H9 (cell line): ENCODE measurements around the gene DLAT. TPM values are rescaled to one million over a fixed set of nuclear protein-coding genes. Genes with fewer than 3 reads are reported as not detected.

Experiments used
- DNase-seq: peaks from one replicate; pipeline ENCODE4 v3.0.0-alpha.2; 2017
- H2AFZ ChIP-seq: one replicate; pipeline ENCODE4 v1.6.1; 2013; ENCODE audit warnings: mild to moderate bottlenecking, low read length, control low read depth, moderate library complexity
- H2AK5ac ChIP-seq: 2 replicates; pipeline ENCODE4 v1.6.1; 2013; ENCODE audit warnings: low read length, control low read depth, mixed read lengths; ENCODE audit not compliant: insufficient read length
- H2BK120ac ChIP-seq: one replicate; pipeline ENCODE4 v1.6.1; 2013; ENCODE audit warnings: low read depth, mild to moderate bottlenecking, low read length, control low read depth, inconsistent platforms; ENCODE audit not compliant: poor library complexity, severe bottlenecking
- H2BK12ac ChIP-seq: 2 replicates; pipeline ENCODE4 v1.6.1; 2013; ENCODE audit warnings: low read length, control low read depth, mixed read lengths, low read depth; ENCODE audit not compliant: insufficient read length
- H2BK15ac ChIP-seq: 2 replicates; pipeline ENCODE4 v1.6.1; 2013; ENCODE audit warnings: low read depth, low read length, control low read depth
- H2BK20ac ChIP-seq: one replicate; pipeline ENCODE4 v1.6.1; 2013; ENCODE audit warnings: low read depth, mild to moderate bottlenecking, low read length, control low read depth, inconsistent platforms; ENCODE audit not compliant: poor library complexity, severe bottlenecking
- H2BK5ac ChIP-seq: 2 replicates; pipeline ENCODE4 v1.6.1; 2013; ENCODE audit warnings: low read length, control low read depth, mixed read lengths; ENCODE audit not compliant: insufficient read length
- H3K14ac ChIP-seq: 2 replicates; pipeline ENCODE4 v1.6.1; 2013; ENCODE audit warnings: low read length, control low read depth; ENCODE audit not compliant: insufficient read depth
- H3K18ac ChIP-seq: 2 replicates; pipeline ENCODE4 v1.6.1; 2013; ENCODE audit warnings: low read depth, mild to moderate bottlenecking, mixed read lengths, low read length, control low read depth; ENCODE audit not compliant: insufficient read length
- H3K23ac ChIP-seq: 2 replicates; pipeline ENCODE4 v1.6.1; 2013; ENCODE audit warnings: low read length, control low read depth, mixed read lengths, low read depth; ENCODE audit not compliant: insufficient read length
- H3K23me2 ChIP-seq: 2 replicates; pipeline ENCODE4 v1.6.1; 2013; ENCODE audit warnings: low read depth, mild to moderate bottlenecking, mixed read lengths, low read length, control low read depth; ENCODE audit not compliant: insufficient read length, poor library complexity, severe bottlenecking
- H3K27ac ChIP-seq: 2 replicates; pipeline ENCODE4 v1.5.1; 2013; ENCODE audit warnings: low read length, control low read depth, mixed read lengths, low read depth; ENCODE audit not compliant: insufficient read length
- H3K27me3 ChIP-seq: 2 replicates; pipeline ENCODE4 v1.6.1; 2013; ENCODE audit warnings: low read length, control low read depth, inconsistent platforms; ENCODE audit not compliant: insufficient read depth
- H3K4ac ChIP-seq: 2 replicates; pipeline ENCODE4 v1.6.1; 2013; ENCODE audit warnings: low read depth, mild to moderate bottlenecking, control low read depth, inconsistent platforms, low read length, moderate library complexity
- H3K4me1 ChIP-seq: 2 replicates; pipeline ENCODE4 v1.6.1; 2013; ENCODE audit warnings: low read length, control low read depth, inconsistent platforms; ENCODE audit not compliant: insufficient read depth
- H3K4me2 ChIP-seq: 2 replicates; pipeline ENCODE4 v1.6.1; 2013; ENCODE audit warnings: low read length, control low read depth, mixed read lengths; ENCODE audit not compliant: insufficient read length, insufficient read depth
- H3K56ac ChIP-seq: 2 replicates; pipeline ENCODE4 v1.6.1; 2013; ENCODE audit warnings: low read depth, mild to moderate bottlenecking, mixed read lengths, low read length, control low read depth; ENCODE audit not compliant: insufficient read length
- H3K79me1 ChIP-seq: 2 replicates; pipeline ENCODE4 v1.6.1; 2013; ENCODE audit warnings: low read depth, mild to moderate bottlenecking, moderate library complexity, low read length, control low read depth, inconsistent platforms; ENCODE audit not compliant: insufficient read depth, poor library complexity, severe bottlenecking
- H3K79me2 ChIP-seq: 2 replicates; pipeline ENCODE4 v1.6.1; 2013; ENCODE audit warnings: low read length, control low read depth, inconsistent platforms; ENCODE audit not compliant: insufficient read depth
- H3K9ac ChIP-seq: 2 replicates; pipeline ENCODE4 v1.6.1; 2013; ENCODE audit warnings: low read length, control low read depth, mixed read lengths; ENCODE audit not compliant: insufficient read length; ENCODE audit errors: extremely low read depth
- H3K9me3 ChIP-seq: one replicate; pipeline ENCODE4 v1.6.1; 2013; ENCODE audit warnings: low read depth, low read length, inconsistent platforms; ENCODE audit not compliant: control insufficient read depth
- H3T11ph ChIP-seq: one replicate; pipeline ENCODE4 v1.6.1; 2013; ENCODE audit warnings: mild to moderate bottlenecking, low read length, control low read depth, inconsistent platforms
- H4K20me1 ChIP-seq: one replicate; pipeline ENCODE4 v1.6.1; 2013; ENCODE audit not compliant: control insufficient read depth, insufficient read length, insufficient read depth
- H4K5ac ChIP-seq: 2 replicates; pipeline ENCODE4 v1.6.1; 2013; ENCODE audit warnings: low read depth, mild to moderate bottlenecking, mixed read lengths, low read length, control low read depth; ENCODE audit not compliant: insufficient read length
- H4K8ac ChIP-seq: replicated peaks from 2 replicates; pipeline ENCODE4 v1.6.1; 2013; ENCODE audit warnings: low read length, control low read depth, mixed read lengths, low read depth; ENCODE audit not compliant: insufficient read length
- H4K91ac ChIP-seq: 2 replicates; pipeline ENCODE4 v1.6.1; 2013; ENCODE audit warnings: low read depth, mild to moderate bottlenecking, moderate library complexity, mixed read lengths, low read length, control low read depth; ENCODE audit not compliant: insufficient read length
- H3K27ac Mint-ChIP-seq, 3 experiments: 2 replicates in 2 of 3; 3 replicates in 1 of 3; pipeline ENCODE4 v1.8.0; 2020 to 2021; ENCODE audit warnings: mixed read lengths in 3 of 3, mild to moderate bottlenecking in 1 of 3, moderate library complexity in 1 of 3
- H3K27me3 Mint-ChIP-seq: 2 replicates; pipeline ENCODE4 v1.8.0; 2021; ENCODE audit warnings: low read depth, mild to moderate bottlenecking, moderate library complexity, mixed read lengths
- H3K36me3 Mint-ChIP-seq, 3 experiments: 2 replicates in 2 of 3; 3 replicates in 1 of 3; pipeline ENCODE4 v1.8.0; 2020 to 2021; ENCODE audit warnings: low read depth in 3 of 3, mixed read lengths in 3 of 3; ENCODE audit not compliant: insufficient read depth in 1 of 3
- H3K4me1 Mint-ChIP-seq, 2 experiments: 2 replicates each; pipeline ENCODE4 v1.8.0; 2020; ENCODE audit warnings: mixed read lengths in 2 of 2
- H3K4me3 Mint-ChIP-seq, 2 experiments: 2 replicates in 1 of 2; 3 replicates in 1 of 2; pipeline ENCODE4 v1.8.0; 2020 to 2021; ENCODE audit warnings: mild to moderate bottlenecking in 2 of 2, mixed read lengths in 2 of 2, moderate library complexity in 1 of 2
- H3K9me3 Mint-ChIP-seq, 2 experiments: 2 replicates in 1 of 2; 3 replicates in 1 of 2; pipeline ENCODE4 v1.8.0; 2020; ENCODE audit warnings: mild to moderate bottlenecking in 2 of 2, mixed read lengths in 2 of 2, moderate library complexity in 1 of 2
- CTCF ChIP-seq: fragments of 200-600 bp; sonication (generic); conservative IDR thresholded peaks from 3 replicates; pipeline ENCODE4 v1.8.0; 2021; ENCODE audit warnings: antibody characterized with exemption, mild to moderate bottlenecking
- total RNA-seq: library from RNA; stranded (reverse); gene quantifications from 2 replicates; pipeline ENCODE4 v1.2.1, GENCODE V29; 2021

DLAT gene
- total RNA-seq, 1 experiment from 2014 or later, result 58.4 TPM

GRCh38 chr11:112096194-112096593 is 71.0 kb downstream of the DLAT start:
- peaks cover 16 to 32% (median 28%) of the 10 kb centered on the region in 3 experiments; a peak in 6 of 7 replicates for H3K36me3 Mint-ChIP-seq
- no peak for TF ChIP-seq CTCF
- no peak overlapping the region for H3K27ac Mint-ChIP-seq
- H3K79me1 ChIP-seq, result no peaks in the 10 kb centered on the region
- no peaks in the 10 kb centered on the region for H3K79me2 ChIP-seq
- H2BK12ac ChIP-seq, result no peak overlapping the region
- no peak overlapping the region for H3K27ac ChIP-seq
- H2AFZ ChIP-seq, result no peak overlapping the region
- H3K9me3 ChIP-seq, result no peaks in the 10 kb centered on the region
- H3K4ac ChIP-seq, result no peak overlapping the region
- H3K56ac ChIP-seq, result no peak overlapping the region
- no peaks in the 10 kb centered on the region for H3K4me1 Mint-ChIP-seq
- H3K18ac ChIP-seq, result no peak overlapping the region
- no peak overlapping the region for H2BK20ac ChIP-seq
- H2AK5ac ChIP-seq, result no peak overlapping the region
- no peaks in the 10 kb centered on the region for H3K4me1 ChIP-seq
- no peak overlapping the region for H3K4me3 Mint-ChIP-seq
- no peaks in the 10 kb centered on the region for H3K27me3 Mint-ChIP-seq
- no peaks in the 10 kb centered on the region for H4K20me1 ChIP-seq
- no peak overlapping the region for H3K23ac ChIP-seq
- H3K4me2 ChIP-seq, result no peak overlapping the region
- no peak for DNase-seq
- H3K23me2 ChIP-seq, result no peaks in the 10 kb centered on the region
- no peaks in the 10 kb centered on the region for H3K27me3 ChIP-seq
- H2BK120ac ChIP-seq, result no peak overlapping the region
- H3T11ph ChIP-seq, result no peak overlapping the region
- H2BK15ac ChIP-seq, result no peak overlapping the region
- H3K9ac ChIP-seq, result no peak overlapping the region
- no peak overlapping the region for H3K14ac ChIP-seq
- H3K9me3 Mint-ChIP-seq, result no peaks in the 10 kb centered on the region
- no peak overlapping the region for H4K91ac ChIP-seq
- H2BK5ac ChIP-seq, result no peak overlapping the region
- no peak overlapping the region for H4K8ac ChIP-seq
- H4K5ac ChIP-seq, result no peak overlapping the region
